Panc1 (cell line): Measurements from ENCODE around the gene MS4A15. TPM values are rescaled to one million over a fixed set of nuclear protein-coding genes. Genes with fewer than 3 reads are reported as not detected.

ENCODE experiments used
- ATAC-seq: fragments of 200-7000 bp; cut with Tn5 transposase; 2 replicates; pipeline ENCODE4 v1.9.1; 2020; ENCODE audit warnings: mild to moderate bottlenecking, moderate library complexity
- BruUV-seq: library from RNA; stranded (reverse); fragments of 400-500 nt; replicated peaks from 2 replicates; lab custom pipeline; 2021; lab: Mats Ljungman, UMichigan
- CTCF ChIA-PET: fragments of 300-600 bp; sonication (Branson Sonifier 250); formaldehyde crosslinking; loops from one replicate; lab custom pipeline; 2022; ENCODE audit warnings: antibody characterized with exemption; lab: Charles Lee
- POLR2A ChIA-PET: fragments of 300-600 bp; sonication (Branson Sonifier 250); formaldehyde crosslinking; loops from one replicate; lab custom pipeline; 2022; ENCODE audit warnings: antibody characterized with exemption; lab: Charles Lee
- DNase-seq: peaks from one replicate; pipeline ENCODE4 v3.0.0-alpha.2; 2010; ENCODE audit warnings: low read depth, low spot score
- H3K27ac ChIP-seq: 2 replicates; pipeline ENCODE4 v1.5.1; 2011; ENCODE audit warnings: mild to moderate bottlenecking, low read length, inconsistent platforms
- H3K27me3 ChIP-seq: fragments of 200-500 bp; sonication (Bioruptor generic); 2 replicates; pipeline ENCODE4 v1.6.0; 2014; ENCODE audit warnings: low read length, inconsistent platforms; ENCODE audit not compliant: control insufficient read depth, insufficient read depth
- H3K36me3 ChIP-seq: fragments of 200-500 bp; sonication (Bioruptor generic); 2 replicates; pipeline ENCODE4 v1.5.1; 2014; ENCODE audit warnings: inconsistent platforms, mild to moderate bottlenecking, low read length, moderate library complexity; ENCODE audit not compliant: control insufficient read depth, insufficient read depth
- H3K4me1 ChIP-seq: 2 replicates; pipeline ENCODE4 v1.5.1; 2011; ENCODE audit warnings: inconsistent platforms, mild to moderate bottlenecking, low read length, moderate library complexity; ENCODE audit not compliant: control insufficient read depth, insufficient read depth
- H3K4me3 ChIP-seq, 2 experiments: 2 replicates each; pipeline ENCODE4 v1.5.1; 2011 to 2012; ENCODE audit warnings: low read depth in 2 of 2, low read length in 2 of 2, mild to moderate bottlenecking in 2 of 2, inconsistent platforms in 1 of 2, moderate library complexity in 1 of 2
- H3K9me3 ChIP-seq: fragments of 200-500 bp; sonication (Bioruptor generic); 2 replicates; pipeline ENCODE4 v1.5.1; 2014; ENCODE audit warnings: low read depth, mild to moderate bottlenecking, inconsistent platforms, low read length, moderate library complexity; ENCODE audit not compliant: control insufficient read depth, insufficient read depth
- POLR2AphosphoS5 ChIP-seq: IDR thresholded peaks from 2 replicates; pipeline ENCODE4 v1.6.1; 2012; ENCODE audit warnings: mild to moderate bottlenecking, low read depth, low read length, moderate library complexity
- REST ChIP-seq, 2 experiments: IDR thresholded peaks; 2 replicates each; pipeline ENCODE4 v1.6.1; 2011 to 2012; ENCODE audit warnings: low read depth in 2 of 2, control low read depth in 1 of 2, low read length in 1 of 2, mild to moderate bottlenecking in 1 of 2, moderate library complexity in 1 of 2; ENCODE audit not compliant: insufficient read depth in 1 of 2
- SIN3A ChIP-seq: IDR thresholded peaks from 2 replicates; pipeline ENCODE4 v1.6.1; 2012; ENCODE audit warnings: low read depth, mild to moderate bottlenecking, low read length, moderate library complexity, borderline replicate concordance; ENCODE audit not compliant: insufficient read depth
- TCF7L2 ChIP-seq: IDR thresholded peaks from 2 replicates; pipeline ENCODE4 v1.6.1; 2011; ENCODE audit warnings: mild to moderate bottlenecking, low read depth, low read length, inconsistent platforms
- in situ Hi-C: cut with HindIII; loops from 2 replicates; pipeline ENCODE4 v1.10.0; 2016; ENCODE audit warnings: low sequenced_read_pairs, low pct_unique_long_range_greater_than_20kb
- intact Hi-C: fragments of 100-400 bp; cut with micrococcal nuclease; formaldehyde crosslinking; loops from one replicate; pipeline ENCODE4 v1.10.0; 2022; ENCODE audit not compliant: unreplicated experiment
- total RNA-seq: library from RNA; stranded (reverse); gene quantifications from one replicate; pipeline ENCODE4 v1.2.1, GENCODE V29; 2021; ENCODE audit not compliant: unreplicated experiment
- TF ChIP-seq, protein P1 (sequence below): fragments of 450-650 bp; IDR thresholded peaks from 2 replicates; pipeline ENCODE4 v1.5.1; 2017; ENCODE audit warnings: mild to moderate bottlenecking

The MS4A15 gene
- total RNA-seq, 1 experiment from 2014 or later, result not detected

- intact Hi-C loops, result no loop called here
- CTCF ChIA-PET, result interaction anchor here (1.3 kb wide), 1 partner anchor 24 kb away, joined by 4 read pairs; no protein-coding TSS in a partner anchor
- POLR2A ChIA-PET, result no interaction called here
- ATAC-seq (no peak), DNase-seq (no peak)
- no peak for TF ChIP-seq REST (IDR thresholded peaks at IDR 0.05; ENCODE audit: insufficient read depth in 1 of 2, low read depth in 2 of 2, low read length in 1 of 2)
- no peak for TF ChIP-seq POLR2AphosphoS5
- no peak for TF ChIP-seq SIN3A
- no peak for TF ChIP-seq TCF7L2
- Histone ChIP-seq H3K27me3 (peaks cover under 1% of the 10 kb centered on the region; the same call in 1 of the 2 replicates), H3K36me3 (no peaks in the 10 kb centered on the region), H3K4me1 (no peaks in the 10 kb centered on the region; the same call in 1 of the 2 replicates), H3K9me3 (no peaks in the 10 kb centered on the region), H3K4me3 (no peak overlapping the region), H3K27ac (no peak overlapping the region)
- BruUV-seq, result no TSS peak
- in situ Hi-C loops, result no loop called here
Measured at GRCh38 chr11:60739114-60739513, 17.6 kb upstream of the MS4A15 start.

- TF ChIP-seq TCF7L2, result no peak
- no peak for TF ChIP-seq SIN3A
- TF ChIP-seq REST (IDR thresholded peaks at IDR 0.05; ENCODE audit: insufficient read depth in 1 of 2, low read depth in 2 of 2, low read length in 1 of 2), result no peak
- Histone ChIP-seq H3K4me1 (no peaks in the 10 kb centered on the region; the same call in 1 of the 2 replicates), H3K36me3 (no peaks in the 10 kb centered on the region), H3K4me3 (no peak overlapping the region), H3K9me3 (no peaks in the 10 kb centered on the region), H3K27ac (no peak overlapping the region), H3K27me3 (peaks cover 4% of the 10 kb centered on the region; the same call in 1 of the 2 replicates)
- intact Hi-C loops, result no loop called here
- no TSS peak for BruUV-seq
- no peak for DNase-seq
- ATAC-seq, result no peak
- in situ Hi-C loops, result no loop called here
- ChIA-PET POLR2A (no interaction called here), CTCF (interaction anchor here (0.6 kb wide), 1 partner anchor 11 kb away, joined by 7 read pairs; no protein-coding TSS in a partner anchor)
Measured at GRCh38 chr11:60740573-60740972, 16.1 kb upstream of the MS4A15 start.

- Histone ChIP-seq H3K9me3 (no peaks in the 10 kb centered on the region), H3K4me3 (no peak overlapping the region), H3K4me1 (no peaks in the 10 kb centered on the region; the same call in 1 of the 2 replicates), H3K27me3 (peaks cover 4% of the 10 kb centered on the region; the same call in 1 of the 2 replicates), H3K36me3 (no peaks in the 10 kb centered on the region), H3K27ac (no peak overlapping the region)
- intact Hi-C loops, result no loop called here
- ChIA-PET CTCF (no interaction called here), POLR2A (no interaction called here)
- in situ Hi-C loops, result no loop called here
- BruUV-seq, result no TSS peak
- ATAC-seq, result no peak
- no peak for DNase-seq
- no peak for TF ChIP-seq TCF7L2
- no peak for TF ChIP-seq POLR2AphosphoS5
- TF ChIP-seq SIN3A, result no peak
- TF ChIP-seq, protein P1, sequence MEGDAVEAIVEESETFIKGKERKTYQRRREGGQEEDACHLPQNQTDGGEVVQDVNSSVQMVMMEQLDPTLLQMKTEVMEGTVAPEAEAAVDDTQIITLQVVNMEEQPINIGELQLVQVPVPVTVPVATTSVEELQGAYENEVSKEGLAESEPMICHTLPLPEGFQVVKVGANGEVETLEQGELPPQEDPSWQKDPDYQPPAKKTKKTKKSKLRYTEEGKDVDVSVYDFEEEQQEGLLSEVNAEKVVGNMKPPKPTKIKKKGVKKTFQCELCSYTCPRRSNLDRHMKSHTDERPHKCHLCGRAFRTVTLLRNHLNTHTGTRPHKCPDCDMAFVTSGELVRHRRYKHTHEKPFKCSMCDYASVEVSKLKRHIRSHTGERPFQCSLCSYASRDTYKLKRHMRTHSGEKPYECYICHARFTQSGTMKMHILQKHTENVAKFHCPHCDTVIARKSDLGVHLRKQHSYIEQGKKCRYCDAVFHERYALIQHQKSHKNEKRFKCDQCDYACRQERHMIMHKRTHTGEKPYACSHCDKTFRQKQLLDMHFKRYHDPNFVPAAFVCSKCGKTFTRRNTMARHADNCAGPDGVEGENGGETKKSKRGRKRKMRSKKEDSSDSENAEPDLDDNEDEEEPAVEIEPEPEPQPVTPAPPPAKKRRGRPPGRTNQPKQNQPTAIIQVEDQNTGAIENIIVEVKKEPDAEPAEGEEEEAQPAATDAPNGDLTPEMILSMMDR, result no peak
- TF ChIP-seq REST (IDR thresholded peaks at IDR 0.05; ENCODE audit: insufficient read depth in 1 of 2, low read depth in 2 of 2, low read length in 1 of 2), result no peak
Measured at GRCh38 chr11:60741421-60741820, 15.2 kb upstream of the MS4A15 start.
